Activated CD4-positive, CD25-positive, alpha-beta regulatory T cell treated with anti-CD3 and anti-CD28 coated beads, Interleukin-2, amount 50 U/mL, for 16 hours (primary cell): ENCODE results near the gene RIGI.
A peak's percentile ranks its signal among the peaks of the same experiment; 100 is the strongest.
"Not testable (repeated sequence)": the region's sequence is repeated elsewhere in the genome, so short reads cannot be mapped to it uniquely, and the experiment has no call there.

Experiments used
- DNase-seq: peaks from one replicate; pipeline ENCODE4 v3.0.0-alpha.2; 2020; ENCODE audit warnings: low read depth, low spot score

RIGI gene

GRCh38 chr9:32526041-32526706 lies at the start of gene RIGI:
Gene RIGI, minus strand, starts transcription at chr9:32526196. Its CDS starts 30 bp downstream, at chr9:32526166.
- peak; percentile 61 for DNase-seq

GRCh38 chr9:32574858-32575257 lies 48.9 kb upstream of the RIGI start:
- DNase-seq: no peak

GRCh38 chr9:32573821-32574220 lies 47.8 kb upstream of the RIGI start:
- no peak for DNase-seq

GRCh38 chr9:32572900-32573523 lies 47.0 kb upstream of the RIGI start, which contains the start of gene NDUFB6:
Gene NDUFB6, minus strand, starts transcription at chr9:32573159. Its CDS starts 99 bp downstream, at chr9:32573060.
- peak; percentile 91 for DNase-seq

GRCh38 chr9:32571969-32572899 lies 46.2 kb upstream of the RIGI start:
- DNase-seq: peak; percentile 58

GRCh38 chr9:32570262-32570661 lies 44.3 kb upstream of the RIGI start:
- DNase-seq: no peak

- DNase-seq: no peak
These were observed 40.8 kb upstream of the RIGI start for GRCh38 chr9:32566770-32567169.

GRCh38 chr9:32565967-32566366 lies 40.0 kb upstream of the RIGI start:
- DNase-seq: no peak

GRCh38 chr9:32558408-32558934 lies 32.5 kb upstream of the RIGI start:
- DNase-seq: no peak

- no peak for DNase-seq
These were observed 28.6 kb upstream of the RIGI start for GRCh38 chr9:32554591-32554990.

GRCh38 chr9:32554107-32554506 lies 28.1 kb upstream of the RIGI start:
- DNase-seq: no peak

- peak; percentile 79 for DNase-seq
These were observed 26.3 kb upstream of the RIGI start, which contains the start of the genes SMIM27 and TOPORS for GRCh38 chr9:32552172-32552872. Gene SMIM27, plus strand, starts transcription at chr9:32552327. Its CDS starts 108 bp downstream, at chr9:32552435. Gene TOPORS, minus strand, starts transcription at chr9:32552586. Its CDS starts 150 bp downstream, at chr9:32552436.

- DNase-seq: peak; percentile 20
These were observed 25.5 kb upstream of the RIGI start for GRCh38 chr9:32551276-32552051.

- peak; percentile 86 for DNase-seq
These were observed 24.7 kb upstream of the RIGI start for GRCh38 chr9:32550562-32551275.

GRCh38 chr9:32550150-32550561 lies 24.2 kb upstream of the RIGI start:
- no peak for DNase-seq

GRCh38 chr9:32548213-32548612 lies 22.2 kb upstream of the RIGI start:
- DNase-seq: not testable (repeated sequence)

GRCh38 chr9:32545884-32546283 lies 19.9 kb upstream of the RIGI start:
- no peak for DNase-seq

- DNase-seq: no peak
These were observed 17.1 kb upstream of the RIGI start for GRCh38 chr9:32543047-32543446.

GRCh38 chr9:32533816-32534215 lies 7.8 kb upstream of the RIGI start:
- DNase-seq: no peak

GRCh38 chr9:32533336-32533735 lies 7.3 kb upstream of the RIGI start:
- DNase-seq: no peak
